ENCODE results near the gene PTGDR2.

The PTGDR2 gene

GRCh38 chr11:60855726-60856633 is at the start of gene PTGDR2:
TSS of gene PTGDR2 (minus strand) at chr11:60855950. CDS start at chr11:60853722, 2,228 bp downstream.
- DNase-seq (ENCODE audit: low read depth) = no peak

GRCh38 chr11:60905047-60905446 is 49.3 kb upstream of the PTGDR2 start:
- DNase-seq (ENCODE audit: low read depth) = peak; percentile 44

DNA sequence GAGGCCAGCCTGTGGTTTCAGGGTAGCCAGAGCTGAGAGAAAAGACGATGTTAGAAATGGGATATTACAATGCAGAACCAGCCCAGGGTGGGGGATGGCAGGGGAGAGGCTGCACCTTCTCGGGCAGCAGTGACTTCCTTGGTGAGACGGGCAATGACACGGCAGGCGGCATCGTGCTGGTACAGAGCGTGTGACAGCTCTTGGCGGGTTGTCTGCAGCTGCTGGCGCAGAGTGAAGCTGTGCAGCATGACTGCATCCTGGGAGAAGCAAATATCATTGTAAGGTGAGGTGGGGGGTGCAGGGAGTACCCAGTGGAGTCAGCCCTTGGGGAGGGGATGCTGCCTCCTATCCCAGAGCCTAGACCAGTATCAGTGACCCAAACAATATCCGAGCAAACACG is 46.9 kb upstream of the PTGDR2 start:
- DNase-seq (ENCODE audit: low read depth) = no peak

DNA sequence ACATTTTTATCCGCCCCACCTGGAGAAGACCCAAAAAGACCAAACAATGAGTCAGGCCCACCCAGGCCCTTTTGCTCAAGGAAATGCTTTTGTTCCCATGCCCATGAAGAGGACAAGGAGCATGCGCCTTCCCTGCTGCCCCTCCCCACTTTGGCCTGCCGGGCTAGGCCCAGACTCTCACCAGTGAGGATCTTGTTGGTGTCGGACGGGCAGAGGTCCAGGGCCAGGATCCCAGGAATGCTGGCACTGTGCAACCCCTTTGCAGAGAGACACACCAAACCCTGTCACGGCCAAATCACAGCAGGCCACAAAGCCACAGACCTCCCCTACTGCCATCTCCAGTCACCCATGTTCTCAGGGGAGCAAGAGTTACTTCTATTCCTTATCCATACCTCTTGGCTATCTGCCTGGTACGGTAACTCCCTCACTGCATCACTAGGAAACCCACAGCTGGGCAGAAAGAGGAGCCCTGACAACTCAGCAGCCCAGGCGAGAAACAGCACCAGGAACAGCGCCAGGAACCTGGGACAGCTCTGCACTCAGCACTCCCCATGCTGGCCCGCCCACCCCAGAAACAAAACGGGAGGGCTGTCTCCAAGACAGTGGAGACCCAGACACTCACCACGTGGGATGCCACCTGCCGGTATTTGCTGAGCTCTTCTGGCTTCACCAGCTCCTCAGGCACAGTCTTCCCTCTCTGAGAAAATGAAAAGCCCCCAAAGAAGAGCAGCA is 45.1 kb upstream of the PTGDR2 start:
- no peak for DNase-seq (ENCODE audit: low read depth)

DNA sequence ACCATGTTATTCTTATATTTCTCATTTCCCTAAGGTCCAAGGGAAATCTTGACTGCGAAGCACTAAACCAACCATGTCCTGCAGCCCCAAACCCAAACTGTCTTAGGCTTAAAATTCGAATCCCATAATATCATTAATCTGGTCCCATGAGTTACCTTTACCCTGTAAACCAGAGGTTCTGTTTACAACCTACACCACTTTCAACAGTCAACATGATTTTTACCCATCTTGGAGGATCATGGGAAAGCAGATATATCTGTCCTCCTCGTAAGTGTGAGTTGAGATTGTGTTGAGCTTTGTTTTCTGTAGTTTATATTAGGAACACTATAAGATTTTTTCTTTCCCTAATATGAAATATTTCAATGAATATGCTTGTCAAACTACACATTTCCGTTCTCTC is 44.2 kb upstream of the PTGDR2 start:
- no peak for DNase-seq (ENCODE audit: low read depth)

GRCh38 chr11:60899046-60899936 is 43.5 kb upstream of the PTGDR2 start:
- DNase-seq (ENCODE audit: low read depth) = peak; percentile 76

DNA sequence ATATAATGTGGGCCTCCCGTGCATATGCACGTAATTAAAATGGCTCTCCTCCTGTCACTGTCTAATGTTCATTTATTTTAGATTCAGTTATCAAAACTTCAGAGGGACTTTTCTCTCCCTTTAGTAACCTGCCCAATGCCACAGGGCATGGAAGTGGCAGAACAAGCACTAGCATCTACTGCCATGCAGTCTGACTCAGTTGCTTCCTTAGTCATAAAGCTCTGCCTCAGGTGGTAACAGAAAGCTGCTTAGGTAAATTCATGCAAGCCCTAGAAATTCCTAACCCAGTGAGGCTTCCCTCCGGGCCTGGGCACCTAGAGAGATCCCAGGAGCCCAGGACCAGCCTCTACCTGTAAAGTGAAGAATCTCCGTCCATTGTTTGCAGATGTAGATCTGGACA is 41.7 kb upstream of the PTGDR2 start:
- DNase-seq (ENCODE audit: low read depth) = no peak

DNA sequence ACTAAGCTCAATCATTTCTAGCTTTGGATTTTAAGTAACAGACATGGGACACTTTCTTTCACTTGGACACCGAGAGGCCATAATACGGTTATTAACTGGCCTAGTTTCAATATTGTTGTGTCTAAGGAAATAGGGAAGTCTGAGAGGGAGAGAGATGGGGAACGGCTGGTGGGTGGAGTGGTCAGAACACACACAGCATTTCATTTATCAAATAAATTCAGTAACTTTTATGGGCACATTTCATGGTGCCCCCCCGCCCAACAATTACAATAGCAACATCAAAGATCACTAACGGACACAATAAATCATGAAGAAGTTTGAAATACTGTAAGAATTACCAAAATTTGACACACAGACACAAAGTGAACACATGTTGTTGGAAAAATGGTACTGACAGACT is 39.9 kb upstream of the PTGDR2 start:
- no peak for DNase-seq (ENCODE audit: low read depth)

DNA sequence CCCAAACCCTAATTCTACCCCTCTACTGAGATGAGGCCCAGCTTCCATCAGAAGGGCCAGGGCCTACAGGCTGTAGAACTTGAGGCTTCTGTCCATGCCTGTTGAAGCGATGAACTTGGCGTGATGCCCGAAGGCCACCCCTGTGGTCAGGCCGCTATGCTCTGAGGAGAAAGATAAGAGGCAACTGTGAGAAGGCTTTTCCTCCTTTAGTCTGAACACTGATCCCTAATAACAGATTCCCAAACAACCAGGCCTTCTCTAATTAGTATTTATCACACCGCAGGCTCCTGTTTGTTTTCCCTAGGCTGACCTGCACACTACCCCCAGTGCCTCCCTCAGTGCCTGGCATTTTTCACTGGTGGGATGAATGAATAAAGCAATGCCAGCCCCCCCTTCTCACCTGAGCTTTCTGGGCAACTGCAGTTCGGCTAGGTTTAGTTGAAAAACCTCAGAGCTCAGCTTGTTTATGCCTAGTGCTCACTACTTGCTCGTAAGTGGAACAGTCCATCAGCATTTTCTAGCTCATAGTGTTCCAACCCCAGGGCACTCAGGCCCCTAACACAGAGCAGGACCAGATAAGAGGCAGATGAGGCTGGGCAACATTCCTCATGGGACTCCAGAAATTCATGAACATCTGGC is 35.5 kb upstream of the PTGDR2 start:
- DNase-seq (ENCODE audit: low read depth) = no peak

DNA sequence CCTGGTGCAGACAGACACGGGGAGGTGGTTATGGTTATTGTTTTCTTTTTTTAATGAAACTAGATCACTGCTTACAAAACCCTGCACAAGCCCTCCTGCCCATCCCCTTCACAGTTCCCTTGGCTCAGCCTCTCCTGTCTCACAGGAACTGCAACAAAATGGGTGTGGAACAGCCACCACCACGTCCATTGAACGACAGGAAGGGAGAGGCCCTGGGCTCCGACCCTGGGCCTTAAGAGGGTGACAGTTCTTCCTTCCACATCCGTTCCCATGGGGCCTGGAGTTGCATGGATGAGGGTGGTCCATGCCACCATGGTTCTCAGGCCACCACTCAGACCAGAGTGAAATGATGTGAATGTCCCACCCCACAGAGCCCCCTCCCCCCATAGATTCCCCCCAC is 34.9 kb upstream of the PTGDR2 start:
- DNase-seq (ENCODE audit: low read depth) = no peak

DNA sequence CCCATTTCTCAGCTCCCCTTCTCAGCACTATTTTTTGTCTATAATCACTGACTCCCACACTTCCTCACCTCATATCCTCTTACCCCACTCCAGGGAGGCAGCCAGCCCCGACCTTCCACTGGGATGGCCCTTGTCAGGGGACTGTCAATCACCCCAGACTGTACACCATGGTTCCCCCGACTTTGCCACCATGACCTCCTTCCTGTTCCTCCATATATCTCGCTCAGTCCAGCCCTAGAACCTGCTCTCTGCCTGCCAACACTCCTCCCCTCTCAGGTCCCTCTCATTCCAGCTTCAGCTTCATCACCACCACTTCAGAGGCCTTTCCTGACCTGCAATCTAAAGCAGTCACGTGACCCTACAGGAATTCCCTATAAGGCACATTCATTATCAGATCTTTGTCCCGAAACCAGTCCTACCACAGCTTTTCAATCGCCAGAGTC is 34.1 kb upstream of the PTGDR2 start:
- no peak for DNase-seq (ENCODE audit: low read depth)

- DNase-seq (ENCODE audit: low read depth) = peak; percentile 70
These were observed 31.8 kb upstream of the PTGDR2 start for GRCh38 chr11:60887556-60887955.

DNA sequence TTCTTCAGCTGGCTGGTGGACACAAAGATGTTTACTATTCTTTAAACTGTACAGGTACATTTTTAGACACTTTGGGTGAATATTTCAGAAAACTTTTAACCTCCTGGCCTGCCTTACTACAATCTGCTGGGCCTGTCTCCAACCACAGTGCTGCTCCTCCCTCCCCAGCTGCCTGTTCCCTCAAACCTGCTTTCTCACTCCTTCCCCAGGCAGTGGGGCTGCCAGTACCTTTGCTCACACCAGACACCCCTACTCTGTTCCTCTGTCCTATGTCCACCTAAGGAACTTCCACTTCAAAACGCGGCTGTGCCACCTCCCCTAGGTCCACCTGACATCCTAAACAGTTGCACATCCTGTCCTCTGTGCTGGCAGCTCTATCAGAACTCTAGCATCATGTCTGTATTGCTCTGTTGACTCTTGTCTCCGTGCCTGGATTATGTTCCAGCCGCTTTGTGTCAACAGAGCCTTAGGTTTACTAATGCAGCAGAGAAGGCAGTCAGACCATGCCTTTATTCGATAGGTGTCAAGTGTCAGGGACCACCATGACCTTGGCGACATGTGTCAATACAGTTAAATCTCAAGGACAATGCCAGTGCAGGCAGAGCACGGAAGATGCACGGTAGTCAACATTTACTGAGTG is 25.0 kb upstream of the PTGDR2 start:
- no peak for DNase-seq (ENCODE audit: low read depth)

DNA sequence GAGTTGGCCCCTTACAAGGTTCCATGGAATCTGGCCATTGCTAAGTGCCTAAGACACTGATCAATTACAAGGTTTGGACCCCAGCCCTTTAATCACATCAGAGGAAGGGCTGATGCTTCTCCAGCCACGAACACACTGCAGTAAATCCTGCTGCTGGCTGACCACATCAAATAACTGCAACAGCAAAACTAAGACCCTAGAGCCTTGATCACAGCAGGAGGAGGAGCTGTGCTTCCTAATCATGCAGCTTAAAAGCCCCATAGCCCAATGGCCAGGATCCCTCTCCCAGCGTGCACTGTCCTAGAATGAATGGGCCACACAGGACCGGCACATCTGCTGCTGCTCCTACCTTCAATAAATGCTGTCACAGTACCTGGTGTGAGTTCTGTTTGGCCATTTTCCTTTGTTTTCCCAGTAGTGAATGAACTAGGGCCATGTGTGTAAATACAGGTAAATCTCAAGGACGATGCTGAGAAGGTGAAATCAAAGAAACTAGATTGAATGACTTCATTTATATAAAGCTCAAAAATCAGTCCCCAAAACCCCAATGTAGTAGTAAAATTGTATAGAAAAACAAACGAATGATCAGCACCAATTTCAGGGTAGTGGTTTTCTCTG is 24.3 kb upstream of the PTGDR2 start:
- no peak for DNase-seq (ENCODE audit: low read depth)

DNA sequence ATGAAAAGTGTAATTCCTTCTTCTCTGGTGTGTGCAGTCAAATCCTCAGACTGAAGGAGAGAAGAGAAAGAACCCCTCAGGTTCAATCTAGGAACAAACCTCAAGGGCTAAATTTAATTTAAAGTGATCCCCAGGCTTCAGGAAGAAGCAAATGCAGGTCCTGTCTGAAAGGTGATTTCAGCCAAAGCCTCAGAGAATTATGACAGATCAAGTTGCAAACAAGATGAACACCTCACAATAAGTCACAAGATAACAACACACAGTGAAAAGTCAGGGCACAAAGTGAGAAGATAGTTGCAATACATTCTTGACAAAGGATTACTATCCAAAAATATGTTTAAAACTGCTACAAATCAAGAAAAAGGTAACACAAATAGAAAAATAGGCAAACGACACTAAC is 23.4 kb upstream of the PTGDR2 start:
- no peak for DNase-seq (ENCODE audit: low read depth)

GRCh38 chr11:60878245-60879101 is 22.7 kb upstream of the PTGDR2 start:
- no peak for DNase-seq (ENCODE audit: low read depth)

DNA sequence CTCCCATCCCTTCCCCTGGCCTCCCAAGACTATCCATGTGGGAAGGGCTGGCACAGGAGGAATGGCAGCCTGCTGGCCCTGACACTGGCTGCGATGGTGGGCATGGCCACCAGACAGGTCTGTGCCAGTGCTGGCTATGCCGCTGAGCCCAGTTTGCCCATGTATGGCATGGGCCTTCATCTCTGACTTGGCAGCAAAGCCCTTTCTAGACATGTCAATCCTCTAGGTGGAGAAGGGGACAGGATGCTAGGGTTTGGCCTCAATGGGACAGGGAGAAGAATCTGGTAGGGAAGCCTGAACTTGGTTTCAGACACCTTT is 20.4 kb upstream of the PTGDR2 start:
- DNase-seq (ENCODE audit: low read depth) = no peak

GRCh38 chr11:60875366-60876167 is 19.8 kb upstream of the PTGDR2 start:
- DNase-seq (ENCODE audit: low read depth) = no peak

Measured in ELR (cell line).